ENCODE measurements around the gene SLC8A3. TPM values are rescaled to one million over a fixed set of nuclear protein-coding genes. Genes with fewer than 3 reads are reported as not detected.

SLC8A3 gene
- total RNA-seq, 1 experiment from 2014 or later, result 0.13 TPM

GRCh38 chr14:70032447-70032846 lies 156.3 kb downstream of the SLC8A3 start:
- Mint-ChIP-seq H3K4me3 (no peak overlapping the region), H3K9me3 (no peaks in the 10 kb centered on the region), H3K36me3 (ENCODE audit: insufficient read depth in 1 of 3, low read depth in 3 of 3) (no peaks in the 10 kb centered on the region), H3K27ac (peak overlapping the region in 1 of 3 experiments; percentile 80; a peak in 1 of 7 replicates), H3K27me3 (ENCODE audit: low read depth) (0 out of 2 replicates have a peak, but pooled peaks cover 2% of the 10 kb centered on the region), H3K4me1 (peaks cover 16 to 23% of the 10 kb centered on the region in 2 experiments)
- H2BK120ac ChIP-seq (ENCODE audit: low read depth, low read length, poor library complexity, severe bottlenecking), result no peak overlapping the region
- no peak overlapping the region for H4K91ac ChIP-seq (ENCODE audit: insufficient read length, low read depth, low read length)
- H3K4me2 ChIP-seq (ENCODE audit: insufficient read depth, insufficient read length, low read length), result no peak overlapping the region
- WGBS (ENCODE audit: extremely low coverage, insufficient read length, low lambda C conversion rate), result no CpG with 5 or more reads among the region's 3 CpGs
- H3K79me2 ChIP-seq (ENCODE audit: insufficient read depth, low read length), result no peaks in the 10 kb centered on the region
- H2AFZ ChIP-seq (ENCODE audit: low read length), result no peak overlapping the region
- H3K27ac ChIP-seq (ENCODE audit: insufficient read length, low read depth, low read length), result no peak overlapping the region
- peak; percentile 61 for DNase-seq
- H3T11ph ChIP-seq (ENCODE audit: low read length), result no peak overlapping the region
- H3K27me3 ChIP-seq (ENCODE audit: insufficient read depth, low read length), result no peaks in the 10 kb centered on the region
- H3K9me3 ChIP-seq (ENCODE audit: control insufficient read depth, low read depth, low read length), result no peaks in the 10 kb centered on the region
- H2BK15ac ChIP-seq (ENCODE audit: low read depth, low read length), result no peak overlapping the region
- H3K56ac ChIP-seq (ENCODE audit: insufficient read length, low read depth, low read length), result no peak overlapping the region
- H3K9ac ChIP-seq (ENCODE audit: extremely low read depth, insufficient read length, low read length), result no peak overlapping the region
- H3K4ac ChIP-seq (ENCODE audit: low read depth, low read length), result no peak overlapping the region
- H4K8ac ChIP-seq (replicated peaks; ENCODE audit: insufficient read length, low read depth, low read length), result no peak overlapping the region
- TF ChIP-seq CTCF (conservative IDR thresholded peaks at IDR 0.05), result no peak
- H4K5ac ChIP-seq (ENCODE audit: insufficient read length, low read depth, low read length), result no peak overlapping the region
- no peak overlapping the region for H3K14ac ChIP-seq (ENCODE audit: insufficient read depth, low read length)
- no peak overlapping the region for H2BK20ac ChIP-seq (ENCODE audit: low read depth, low read length, poor library complexity, severe bottlenecking)
- no peak overlapping the region for H2AK5ac ChIP-seq (ENCODE audit: insufficient read length, low read length)
- H4K20me1 ChIP-seq (ENCODE audit: control insufficient read depth, insufficient read depth, insufficient read length), result no peaks in the 10 kb centered on the region
- no peak overlapping the region for H2BK12ac ChIP-seq (ENCODE audit: insufficient read length, low read depth, low read length)
- H3K4me1 ChIP-seq (ENCODE audit: insufficient read depth, low read length), result no peaks in the 10 kb centered on the region; the same call in 1 of the 2 replicates
- no peak overlapping the region for H3K23ac ChIP-seq (ENCODE audit: insufficient read length, low read depth, low read length)
- no peaks in the 10 kb centered on the region for H3K23me2 ChIP-seq (ENCODE audit: insufficient read length, low read depth, low read length, poor library complexity, severe bottlenecking)
- no peaks in the 10 kb centered on the region for H3K79me1 ChIP-seq (ENCODE audit: insufficient read depth, low read depth, low read length, poor library complexity, severe bottlenecking)
- H3K18ac ChIP-seq (ENCODE audit: insufficient read length, low read depth, low read length), result no peak overlapping the region
- no peak overlapping the region for H2BK5ac ChIP-seq (ENCODE audit: insufficient read length, low read length)

All from H9 (cell line).